HAP-1 (cell line): ENCODE results near the gene DUSP12.

Source experiments
- DNase-seq, 2 experiments: peaks; one replicate each; pipeline ENCODE4 v3.0.0-alpha.2; 2016 to 2020; ENCODE audit warnings: low spot score in 2 of 2
- H3K27me3 ChIP-seq: fragments of 250-450 bp; sonication (Bioruptor Pico); 2 replicates; pipeline ENCODE4 v1.5.1; 2020; ENCODE audit warnings: low read depth, mild to moderate bottlenecking, moderate library complexity
- H3K36me3 ChIP-seq: fragments of 250-450 bp; sonication (Bioruptor Pico); replicated peaks from 2 replicates; pipeline ENCODE4 v1.5.1; 2020; ENCODE audit warnings: mild to moderate bottlenecking
- H3K4me1 ChIP-seq: fragments of 250-450 bp; sonication (Bioruptor Pico); 2 replicates; pipeline ENCODE4 v1.5.1; 2020; ENCODE audit warnings: mild to moderate bottlenecking
- H3K4me3 ChIP-seq: fragments of 250-450 bp; sonication (Bioruptor Pico); 2 replicates; pipeline ENCODE4 v1.5.1; 2020; ENCODE audit warnings: mild to moderate bottlenecking, moderate library complexity
- H3K9me3 ChIP-seq: fragments of 250-450 bp; sonication (Bioruptor Pico); 2 replicates; pipeline ENCODE4 v1.5.1; 2020; ENCODE audit warnings: mild to moderate bottlenecking, moderate library complexity
- in situ Hi-C: fragments of 300-500 bp; cut with MboI; formaldehyde crosslinking; loops from 3 replicates; pipeline ENCODE4 v1.14.3; 2020; ENCODE audit warnings: low sequenced_read_pairs, inconsistent platforms, mixed read lengths

DUSP12 gene

GRCh38 chr1:161733526-161733925 lies 16.1 kb upstream of the DUSP12 start:
- H3K4me3 ChIP-seq: no peak overlapping the region
- H3K27me3 ChIP-seq: peaks cover 17% of the 10 kb centered on the region
- no peaks in the 10 kb centered on the region for H3K4me1 ChIP-seq
- no peaks in the 10 kb centered on the region for H3K36me3 ChIP-seq
- no peaks in the 10 kb centered on the region for H3K9me3 ChIP-seq
- in situ Hi-C loops: loop anchor here (25.0 kb wide), 1 partner anchor 546 kb away; the partner anchor contains the start of genes ADAMTS4 and B4GALT3
- no peak for DNase-seq

GRCh38 chr1:161735837-161736236 lies 13.7 kb upstream of the DUSP12 start:
- H3K27me3 ChIP-seq: peaks cover 8% of the 10 kb centered on the region; the same call in 1 of the 2 replicates
- in situ Hi-C loops: loop anchor here (25.0 kb wide), 1 partner anchor 549 kb away; the partner anchor contains the start of genes ADAMTS4 and B4GALT3
- no peak overlapping the region for H3K4me3 ChIP-seq
- H3K36me3 ChIP-seq: no peaks in the 10 kb centered on the region
- no peak for DNase-seq
- no peaks in the 10 kb centered on the region for H3K9me3 ChIP-seq
- no peaks in the 10 kb centered on the region for H3K4me1 ChIP-seq

GRCh38 chr1:161736335-161736969 lies 13.1 kb upstream of the DUSP12 start:
- Histone ChIP-seq H3K36me3 (no peaks in the 10 kb centered on the region), H3K9me3 (no peaks in the 10 kb centered on the region), H3K4me1 (no peaks in the 10 kb centered on the region), H3K4me3 (no peak overlapping the region), H3K27me3 (peaks cover 2% of the 10 kb centered on the region; the same call in 1 of the 2 replicates)
- in situ Hi-C loops: loop anchor here (25.0 kb wide), 1 partner anchor 549 kb away; the partner anchor contains the start of genes ADAMTS4 and B4GALT3
- DNase-seq: no peak

- DNase-seq: no peak
- H3K9me3 ChIP-seq: no peaks in the 10 kb centered on the region
- no peak overlapping the region for H3K4me3 ChIP-seq
- H3K36me3 ChIP-seq: no peaks in the 10 kb centered on the region
- H3K27me3 ChIP-seq: no peaks in the 10 kb centered on the region; the same call in 1 of the 2 replicates
- in situ Hi-C loops: loop anchor here (25.0 kb wide), 1 partner anchor 550 kb away; the partner anchor contains the start of genes ADAMTS4 and B4GALT3
- no peaks in the 10 kb centered on the region for H3K4me1 ChIP-seq
Measured at GRCh38 chr1:161737625-161738024, 12.0 kb upstream of the DUSP12 start.

- no peaks in the 10 kb centered on the region for H3K9me3 ChIP-seq
- no peaks in the 10 kb centered on the region for H3K27me3 ChIP-seq
- DNase-seq: peak in 1 of 2 experiments; percentile 31
- no peaks in the 10 kb centered on the region for H3K4me1 ChIP-seq
- no peaks in the 10 kb centered on the region for H3K36me3 ChIP-seq
- in situ Hi-C loops: loop anchor here (25.0 kb wide), 1 partner anchor 551 kb away; the partner anchor contains the start of genes ADAMTS4 and B4GALT3
- no peak overlapping the region for H3K4me3 ChIP-seq
Measured at GRCh38 chr1:161738627-161739287, 10.8 kb upstream of the DUSP12 start.

- no peak for DNase-seq
Measured at GRCh38 chr1:161739865-161740566, 9.6 kb upstream of the DUSP12 start.

GRCh38 chr1:161740921-161741320 lies 8.7 kb upstream of the DUSP12 start:
- Histone ChIP-seq H3K9me3 (no peaks in the 10 kb centered on the region), H3K27me3 (no peaks in the 10 kb centered on the region), H3K4me1 (no peaks in the 10 kb centered on the region), H3K4me3 (no peak overlapping the region), H3K36me3 (no peaks in the 10 kb centered on the region)
- in situ Hi-C loops: loop anchor here (5.0 to 25.0 kb wide), 3 partner anchors 256 to 554 kb away; partner anchors contain the start of genes ADAMTS4 and B4GALT3
- no peak for DNase-seq

More at GRCh38 chr1:161739865-161740566, 9.6 kb upstream of the DUSP12 start:
- Histone ChIP-seq H3K4me1 (no peaks in the 10 kb centered on the region), H3K27me3 (no peaks in the 10 kb centered on the region), H3K36me3 (no peaks in the 10 kb centered on the region), H3K9me3 (no peaks in the 10 kb centered on the region), H3K4me3 (no peak overlapping the region)
- in situ Hi-C loops: loop anchor here (5.0 to 25.0 kb wide), 3 partner anchors 255 to 553 kb away; partner anchors contain the start of genes ADAMTS4 and B4GALT3

- Histone ChIP-seq H3K27me3 (no peaks in the 10 kb centered on the region), H3K36me3 (no peaks in the 10 kb centered on the region), H3K4me1 (no peaks in the 10 kb centered on the region), H3K9me3 (no peaks in the 10 kb centered on the region), H3K4me3 (no peak overlapping the region)
- in situ Hi-C loops: loop anchor here (5.0 to 25.0 kb wide), 3 partner anchors 258 to 556 kb away; partner anchors contain the start of genes ADAMTS4 and B4GALT3
- DNase-seq: no peak
Measured at GRCh38 chr1:161743231-161743630, 6.4 kb upstream of the DUSP12 start.

- in situ Hi-C loops: loop anchor here (10.0 to 25.0 kb wide), 2 partner anchors 263 to 560 kb away; partner anchors contain the start of genes ADAMTS4 and B4GALT3
- Histone ChIP-seq H3K9me3 (no peaks in the 10 kb centered on the region), H3K27me3 (no peaks in the 10 kb centered on the region; the same call in 1 of the 2 replicates), H3K4me3 (no peak overlapping the region), H3K4me1 (peaks cover 9% of the 10 kb centered on the region), H3K36me3 (peaks cover 21% of the 10 kb centered on the region)
- no peak for DNase-seq
Measured at GRCh38 chr1:161747801-161748200, 1.8 kb upstream of the DUSP12 start.

- peak; percentile 50 to 54 for DNase-seq
- Histone ChIP-seq H3K27me3 (no peaks in the 10 kb centered on the region), H3K36me3 (peaks cover 2% of the 10 kb centered on the region; the same call in 1 of the 2 replicates), H3K4me1 (peaks cover 15% of the 10 kb centered on the region; the same call in 1 of the 2 replicates), H3K4me3 (no peak overlapping the region), H3K9me3 (no peaks in the 10 kb centered on the region)
- in situ Hi-C loops: no loop called here
Measured at GRCh38 chr1:161763522-161764098, 14.0 kb downstream of the DUSP12 start.

GRCh38 chr1:161766102-161766981 lies 16.8 kb downstream of the DUSP12 start, which contains the start of gene ATF6:
ATF6 (plus strand) TSS chr1:161766320; CDS start chr1:161766361, 41 bp downstream.
- peaks cover 15% of the 10 kb centered on the region; the same call in 1 of the 2 replicates for H3K4me1 ChIP-seq
- H3K9me3 ChIP-seq: no peaks in the 10 kb centered on the region
- in situ Hi-C loops: no loop called here
- 0 out of 2 replicates have a peak, but pooled peaks cover 3% of the 10 kb centered on the region for H3K36me3 ChIP-seq
- no peaks in the 10 kb centered on the region for H3K27me3 ChIP-seq
- peak; percentile 84 to 86 for DNase-seq
- peak within 1 kb of the TSS; percentile 76 for H3K4me3 ChIP-seq

- Histone ChIP-seq H3K36me3 (0 out of 2 replicates have a peak, but pooled peaks cover 3% of the 10 kb centered on the region), H3K4me3 (no peak overlapping the region), H3K27me3 (no peaks in the 10 kb centered on the region), H3K4me1 (peaks cover 15% of the 10 kb centered on the region; the same call in 1 of the 2 replicates), H3K9me3 (no peaks in the 10 kb centered on the region)
- DNase-seq: no peak
- in situ Hi-C loops: no loop called here
Measured at GRCh38 chr1:161768461-161768860, 18.9 kb downstream of the DUSP12 start.
